Pericardium fibroblast (primary cell): Measurements from ENCODE around the gene CIART. TPM values are rescaled to one million over a fixed set of nuclear protein-coding genes. Genes with fewer than 3 reads are reported as not detected.

Experiments
- total RNA-seq: library from RNA; depleted of rRNA; stranded (reverse); fragments of >200 nt; gene quantifications from 2 replicates; pipeline ENCODE4 v1.2.3, GENCODE V29; 2015

Gene CIART
- 3.3 and 3.6 TPM in 2 replicates for total RNA-seq

DNA sequence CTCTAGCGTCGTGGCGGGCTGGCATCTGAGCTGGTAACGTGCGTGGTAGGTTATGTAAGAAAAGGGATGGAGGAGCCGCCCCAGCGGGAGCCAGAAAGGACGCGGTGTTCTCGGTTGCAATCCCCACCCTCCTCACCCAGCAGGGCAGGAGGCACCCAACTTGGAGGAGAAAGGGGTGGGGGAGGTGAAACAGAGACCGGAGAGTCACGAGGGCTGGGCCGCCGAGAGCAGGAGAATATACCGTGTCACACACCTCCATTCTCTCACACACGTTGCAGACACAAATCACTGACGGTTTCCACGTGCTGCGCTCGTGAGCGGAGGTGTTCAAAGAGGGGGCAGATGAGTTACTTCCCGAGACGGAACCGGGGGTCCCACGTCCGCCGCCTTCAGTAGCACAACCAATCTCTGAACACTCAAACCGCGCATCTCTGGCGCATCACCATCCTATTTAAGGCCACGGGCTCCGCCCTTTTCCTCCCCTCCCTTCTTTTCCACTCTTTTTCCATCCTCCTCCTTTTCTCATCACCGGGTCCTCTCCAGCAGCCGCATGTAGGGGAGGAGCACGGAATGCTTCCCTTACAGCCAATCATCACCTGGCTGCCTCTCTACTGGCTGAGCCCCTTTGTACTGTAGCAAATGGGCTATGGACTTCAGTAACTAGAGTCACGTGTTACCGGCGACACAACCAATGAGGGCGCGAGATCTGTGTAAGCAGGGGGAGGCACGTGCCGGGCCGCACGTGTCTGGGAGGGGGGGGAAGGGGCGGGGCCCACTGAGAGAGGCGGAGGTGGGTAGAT is at the start of gene CIART:
Gene CIART (plus strand): TSS at position 797 of the 800 bp plus-strand sequence. CDS start 714 bp downstream, outside the sequence.

DNA sequence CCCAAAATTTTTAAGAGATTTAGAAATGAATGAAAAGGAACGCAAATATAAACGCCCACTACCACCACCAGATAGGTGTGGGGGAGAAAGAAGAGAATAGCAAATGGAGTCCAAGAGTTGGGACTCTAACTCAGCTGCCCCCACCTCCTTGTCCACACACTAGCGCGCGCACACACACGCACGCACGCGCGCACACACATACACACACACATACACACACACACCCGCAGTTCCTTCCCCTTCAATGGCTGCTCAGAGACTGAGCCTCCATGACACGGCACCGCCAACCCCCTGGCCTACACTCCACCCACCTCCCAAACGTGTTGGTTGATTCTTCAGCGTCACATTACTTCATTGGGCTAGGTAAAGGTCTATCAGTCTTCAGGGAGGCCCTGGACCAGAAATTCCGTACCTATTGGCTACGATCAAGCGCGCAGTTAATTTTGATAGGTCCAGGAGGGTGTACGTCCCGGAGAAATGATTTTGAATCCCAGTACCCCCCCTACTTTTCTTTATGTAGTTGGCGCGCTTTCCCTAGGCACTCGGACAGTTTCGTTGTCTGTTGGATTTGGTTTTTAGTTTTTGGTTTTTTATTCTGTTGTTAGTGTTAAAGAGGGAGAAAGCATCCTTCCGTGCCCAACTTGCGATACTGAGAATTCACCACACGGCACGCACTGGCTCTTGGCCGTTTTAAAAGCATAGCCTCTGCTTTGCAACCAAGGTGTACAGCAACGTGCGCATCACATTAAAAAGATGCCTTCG is 46.3 kb upstream of the CIART start, which contains the start of gene ANP32E:
Gene ANP32E (minus strand): TSS at position 261 of the 762 bp plus-strand sequence. CDS start 326 bp downstream, outside the sequence.

DNA sequence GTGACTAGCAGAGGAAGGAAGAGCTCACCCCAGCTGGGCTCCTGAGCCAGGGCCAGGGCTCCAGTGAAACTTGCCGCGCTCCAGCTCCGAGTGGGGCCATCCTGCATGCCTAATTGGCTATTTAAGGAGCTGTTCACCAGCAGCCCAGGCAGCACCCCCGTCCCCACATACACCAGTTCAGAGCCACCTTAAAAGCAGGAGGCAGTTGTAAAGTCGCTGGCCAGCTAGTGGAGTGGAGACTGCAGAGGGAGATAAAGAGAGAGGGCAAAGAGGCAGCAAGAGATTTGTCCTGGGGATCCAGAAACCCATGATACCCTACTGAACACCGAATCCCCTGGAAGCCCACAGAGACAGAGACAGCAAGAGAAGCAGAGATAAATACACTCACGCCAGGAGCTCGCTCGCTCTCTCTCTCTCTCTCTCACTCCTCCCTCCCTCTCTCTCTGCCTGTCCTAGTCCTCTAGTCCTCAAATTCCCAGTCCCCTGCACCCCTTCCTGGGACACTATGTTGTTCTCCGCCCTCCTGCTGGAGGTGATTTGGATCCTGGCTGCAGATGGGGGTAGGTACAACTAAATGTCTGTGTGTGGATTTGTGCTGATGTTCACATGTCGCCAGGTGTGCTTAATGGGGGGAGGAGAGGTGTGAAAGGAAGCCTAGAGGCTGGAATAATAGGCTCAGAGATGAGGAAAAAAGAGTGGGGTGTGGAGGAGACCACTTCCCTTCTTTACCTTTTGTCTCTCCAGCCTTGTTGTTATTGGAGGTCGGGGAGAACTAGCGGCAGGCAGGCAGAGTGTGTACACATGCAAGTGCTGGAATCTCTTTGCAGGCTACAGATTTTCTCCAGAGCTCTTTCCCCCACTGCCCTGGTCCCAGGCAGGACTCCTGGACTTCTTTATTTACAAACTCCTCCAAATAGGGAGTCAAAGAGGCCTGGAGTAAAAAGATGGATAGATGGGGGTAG is 24.4 kb upstream of the CIART start, which contains the start of gene CA14:
Gene CA14 (plus strand): TSS at position 151 of the 962 bp plus-strand sequence. CDS start 355 bp downstream, at position 506.

GRCh38 chr1:150268705-150269403 is 13.5 kb upstream of the CIART start, which contains the start of gene APH1A:
Gene APH1A (minus strand): TSS chr1:150269016. CDS start chr1:150268810, 206 bp downstream.

GRCh38 chr1:150293433-150294253 is 11.3 kb downstream of the CIART start, which contains the start of gene MRPS21:
Gene MRPS21 (plus strand): TSS chr1:150293861. CDS start chr1:150294367, 506 bp downstream.

Other genes with a start within 250 kb of the CIART start
- gene VPS45, start 214.8 kb upstream of the CIART start, total RNA-seq: 17.2 and 22.5 TPM in 2 replicates
- gene PLEKHO1, start 132.6 kb upstream of the CIART start, total RNA-seq: 20.3 and 24.5 TPM in 2 replicates
- gene ANP32E, start 46.4 kb upstream of the CIART start, total RNA-seq: 11.6 and 11.9 TPM in 2 replicates
- gene CA14, start 24.8 kb upstream of the CIART start, total RNA-seq: not detected in 2 replicates
- gene APH1A, start 13.5 kb upstream of the CIART start, total RNA-seq: 92.1 and 92.4 TPM in 2 replicates
- gene C1orf54, start 9.8 kb upstream of the CIART start, total RNA-seq: 19.5 and 21.2 TPM in 2 replicates
- gene MRPS21, start 11.3 kb downstream of the CIART start, total RNA-seq: 43.4 and 44.5 TPM in 2 replicates
- gene PRPF3, start 39.0 kb downstream of the CIART start, total RNA-seq: 14.8 and 18.6 TPM in 2 replicates
- gene RPRD2, start 81.6 kb downstream of the CIART start, total RNA-seq: 8.3 and 9.0 TPM in 2 replicates
- gene TARS2, start 204.9 kb downstream of the CIART start, total RNA-seq: 9.2 and 16.5 TPM in 2 replicates
- gene ECM1, start 225.6 kb downstream of the CIART start, total RNA-seq: 17.6 and 32.3 TPM in 2 replicates
- not detected in 2 replicates for gene FALEC, start 233.2 kb downstream of the CIART start, total RNA-seq